ENCODE results near the gene KCNMA1. TPM values are rescaled to one million over a fixed set of nuclear protein-coding genes. Genes with fewer than 3 reads are reported as not detected.

Gene KCNMA1
- total RNA-seq, 4 donors from 2014 or later, result 4.6 to 10.5 (median 7.8) TPM

DNA sequence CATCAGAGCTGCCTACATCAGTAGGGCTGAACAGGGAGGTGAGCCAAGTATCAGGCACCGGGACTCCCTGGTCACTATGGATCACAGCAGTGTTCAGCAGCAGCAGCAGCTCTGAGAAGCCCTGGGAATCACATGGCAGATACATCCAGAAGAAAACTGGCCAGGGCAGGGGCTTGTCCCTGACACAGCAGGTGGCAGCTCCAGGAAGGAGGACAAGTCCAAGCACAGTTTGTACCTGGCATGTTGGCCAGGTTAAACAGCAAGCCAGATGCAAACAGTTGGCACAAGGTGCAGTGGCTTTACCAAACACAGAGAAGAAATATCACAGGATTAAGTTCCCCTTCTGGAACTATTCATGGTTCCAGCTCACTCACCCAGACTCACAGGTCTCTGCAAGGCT is 139.4 kb downstream of the KCNMA1 start:
- DNase-seq (ENCODE audit: low spot score in 2 of 2), result no peak
- H3K27ac ChIP-seq, result no peak overlapping the region
- no peak for TF ChIP-seq EP300 (IDR thresholded peaks at IDR 0.05)
- no peak for TF ChIP-seq POLR2AphosphoS5 (IDR thresholded peaks at IDR 0.05)
- TF ChIP-seq, protein P1, sequence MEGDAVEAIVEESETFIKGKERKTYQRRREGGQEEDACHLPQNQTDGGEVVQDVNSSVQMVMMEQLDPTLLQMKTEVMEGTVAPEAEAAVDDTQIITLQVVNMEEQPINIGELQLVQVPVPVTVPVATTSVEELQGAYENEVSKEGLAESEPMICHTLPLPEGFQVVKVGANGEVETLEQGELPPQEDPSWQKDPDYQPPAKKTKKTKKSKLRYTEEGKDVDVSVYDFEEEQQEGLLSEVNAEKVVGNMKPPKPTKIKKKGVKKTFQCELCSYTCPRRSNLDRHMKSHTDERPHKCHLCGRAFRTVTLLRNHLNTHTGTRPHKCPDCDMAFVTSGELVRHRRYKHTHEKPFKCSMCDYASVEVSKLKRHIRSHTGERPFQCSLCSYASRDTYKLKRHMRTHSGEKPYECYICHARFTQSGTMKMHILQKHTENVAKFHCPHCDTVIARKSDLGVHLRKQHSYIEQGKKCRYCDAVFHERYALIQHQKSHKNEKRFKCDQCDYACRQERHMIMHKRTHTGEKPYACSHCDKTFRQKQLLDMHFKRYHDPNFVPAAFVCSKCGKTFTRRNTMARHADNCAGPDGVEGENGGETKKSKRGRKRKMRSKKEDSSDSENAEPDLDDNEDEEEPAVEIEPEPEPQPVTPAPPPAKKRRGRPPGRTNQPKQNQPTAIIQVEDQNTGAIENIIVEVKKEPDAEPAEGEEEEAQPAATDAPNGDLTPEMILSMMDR (IDR thresholded peaks at IDR 0.05), result no peak
- TF ChIP-seq POLR2A (IDR thresholded peaks at IDR 0.05), result no peak
- H3K4me3 ChIP-seq, result no peak overlapping the region
- H3K27me3 ChIP-seq, result no peaks in the 10 kb centered on the region
- no peaks in the 10 kb centered on the region for H3K9me3 ChIP-seq
- no peaks in the 10 kb centered on the region for H3K4me1 ChIP-seq
- no peaks in the 10 kb centered on the region for H3K36me3 ChIP-seq
- 50% methylated on average over 1 of the region's 1 CpG for WGBS

DNA sequence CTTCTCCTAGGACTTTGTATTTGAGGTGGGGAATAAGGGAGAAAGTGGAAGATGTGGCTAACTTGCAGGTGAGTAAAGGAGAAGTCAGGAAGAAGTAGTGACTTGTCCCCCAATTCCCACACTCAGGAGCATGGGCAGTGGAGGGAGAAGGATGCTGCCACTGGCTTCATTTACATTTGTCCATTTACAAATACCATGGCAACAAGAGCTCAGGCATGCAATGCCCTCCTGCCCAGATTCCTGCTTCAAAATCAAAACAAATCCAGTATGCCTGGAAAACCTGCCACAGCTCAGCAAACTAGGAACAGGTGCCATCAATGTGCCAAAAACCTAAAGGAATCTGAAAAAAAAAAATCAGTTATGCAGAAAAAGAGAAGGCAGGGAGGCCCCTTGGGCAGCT is 139.9 kb downstream of the KCNMA1 start:
- no peaks in the 10 kb centered on the region for H3K27me3 ChIP-seq
- TF ChIP-seq POLR2A (IDR thresholded peaks at IDR 0.05), result no peak
- no peaks in the 10 kb centered on the region for H3K36me3 ChIP-seq
- no peaks in the 10 kb centered on the region for H3K9me3 ChIP-seq
- H3K4me1 ChIP-seq, result no peaks in the 10 kb centered on the region
- no peak overlapping the region for H3K27ac ChIP-seq
- DNase-seq (ENCODE audit: low spot score in 2 of 2), result no peak
- H3K4me3 ChIP-seq, result no peak overlapping the region

DNA sequence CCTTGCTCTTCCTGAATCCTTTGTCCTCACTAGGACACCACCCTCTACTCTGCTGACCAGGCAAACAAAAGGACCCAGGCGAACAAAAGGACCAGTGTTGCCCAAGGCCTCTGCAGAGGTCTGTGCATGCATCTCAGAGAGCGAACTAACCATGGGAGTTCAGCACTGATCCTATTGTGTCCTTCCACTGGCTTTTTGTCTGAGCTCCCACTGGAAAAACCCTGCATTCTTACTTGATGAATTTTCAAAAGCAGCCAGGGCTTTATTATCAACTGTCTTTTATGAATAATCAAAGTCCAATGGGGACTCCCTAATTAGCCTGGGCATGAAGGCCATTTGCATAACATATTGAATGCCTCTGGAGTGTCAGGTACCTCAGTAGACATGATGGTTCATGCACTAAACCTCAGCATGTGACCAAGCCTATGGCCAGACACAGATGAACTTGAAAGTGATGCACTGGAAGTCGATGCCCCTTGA is 140.6 kb downstream of the KCNMA1 start:
- no peak overlapping the region for H3K27ac ChIP-seq
- DNase-seq (ENCODE audit: low spot score in 2 of 2), result no peak

DNA sequence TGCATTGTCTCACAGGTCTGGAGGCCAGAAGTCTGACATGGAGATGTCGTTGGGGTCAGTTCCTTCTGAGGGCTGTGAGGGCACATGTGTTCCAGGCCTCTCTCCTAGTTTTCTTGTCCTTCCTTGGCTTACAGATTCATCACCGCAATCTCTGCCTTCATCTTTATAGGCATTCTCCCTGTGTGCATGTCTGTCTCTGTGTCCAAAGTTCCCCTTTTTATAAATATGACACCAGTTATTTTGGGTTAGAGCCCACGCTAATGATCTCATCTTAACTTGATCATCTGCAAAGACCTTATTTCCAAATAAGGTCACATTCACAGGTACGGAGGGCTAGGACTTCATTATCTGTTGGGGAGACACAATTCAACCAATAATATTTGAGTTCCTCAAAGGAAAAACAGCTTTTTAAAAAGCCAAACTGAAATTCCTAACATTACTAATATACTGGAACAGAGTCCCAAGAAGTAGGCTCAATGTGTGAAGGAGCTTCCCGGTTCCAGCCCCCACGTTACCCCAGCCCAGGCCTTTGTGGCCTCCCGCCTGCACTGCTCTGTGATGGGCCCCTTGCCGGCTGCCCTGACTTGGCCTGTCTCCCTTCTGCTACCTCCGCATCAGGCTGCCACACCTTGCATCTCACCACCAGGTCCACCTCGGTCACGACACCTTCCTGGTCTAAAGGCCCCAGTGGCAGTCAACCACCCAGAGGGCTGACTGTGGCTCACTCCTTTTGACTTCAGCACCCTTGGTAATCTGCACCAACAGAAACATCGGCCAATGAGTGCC is 142.7 kb downstream of the KCNMA1 start:
- WGBS, result 88% methylated on average over 12 of the region's 12 CpGs
- Histone ChIP-seq H3K36me3 (no peaks in the 10 kb centered on the region), H3K9me3 (no peaks in the 10 kb centered on the region), H3K27me3 (no peaks in the 10 kb centered on the region), H3K27ac (no peak overlapping the region), H3K4me1 (no peaks in the 10 kb centered on the region), H3K4me3 (no peak overlapping the region)
- TF ChIP-seq POLR2AphosphoS5 (IDR thresholded peaks at IDR 0.05) (no peak), POLR2A (IDR thresholded peaks at IDR 0.05) (no peak)
- TF ChIP-seq, protein P1 (IDR thresholded peaks at IDR 0.05), result no peak
- no peak for DNase-seq (ENCODE audit: low spot score in 2 of 2)

More for the DNA sequence above, 140.6 kb downstream of the KCNMA1 start:
- H3K36me3 ChIP-seq, result no peaks in the 10 kb centered on the region
- no peak for TF ChIP-seq EP300 (IDR thresholded peaks at IDR 0.05)
- TF ChIP-seq POLR2A (IDR thresholded peaks at IDR 0.05), result no peak
- TF ChIP-seq, protein P1 (IDR thresholded peaks at IDR 0.05), result no peak
- no peak for TF ChIP-seq POLR2AphosphoS5 (IDR thresholded peaks at IDR 0.05)
- no peaks in the 10 kb centered on the region for H3K9me3 ChIP-seq
- H3K27me3 ChIP-seq, result no peaks in the 10 kb centered on the region
- H3K4me1 ChIP-seq, result no peaks in the 10 kb centered on the region
- 82% methylated on average over 3 of the region's 3 CpGs for WGBS
- no peak overlapping the region for H3K4me3 ChIP-seq

DNA sequence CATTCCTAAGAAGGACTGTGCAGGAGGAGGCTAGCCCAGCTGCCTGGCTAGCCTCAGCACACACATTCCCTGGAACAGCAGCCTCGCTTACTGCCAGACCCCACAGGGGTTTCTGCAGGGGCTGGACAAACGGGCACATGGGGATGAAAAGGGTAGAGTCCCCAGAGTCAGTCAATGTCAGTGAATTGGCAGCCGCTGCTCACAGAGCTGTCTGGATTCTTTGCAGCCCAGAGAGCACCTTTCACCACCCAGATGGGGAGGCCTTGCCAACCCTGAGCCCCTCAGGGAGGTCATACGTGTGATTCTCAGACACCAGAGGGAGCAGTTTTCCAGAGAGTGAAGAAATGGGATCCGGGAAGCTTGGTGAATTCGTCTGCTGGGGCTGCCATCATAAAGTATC is 143.3 kb downstream of the KCNMA1 start:
- no peaks in the 10 kb centered on the region for H3K9me3 ChIP-seq

More for the DNA sequence above, 143.3 kb downstream of the KCNMA1 start:
- Histone ChIP-seq H3K4me3 (no peak overlapping the region), H3K4me1 (no peaks in the 10 kb centered on the region), H3K36me3 (no peaks in the 10 kb centered on the region), H3K27me3 (no peaks in the 10 kb centered on the region), H3K27ac (no peak overlapping the region)
- DNase-seq (ENCODE audit: low spot score in 2 of 2), result no peak
- WGBS, result 56% methylated on average over 4 of the region's 6 CpGs
- TF ChIP-seq, protein P1 (IDR thresholded peaks at IDR 0.05), result no peak
- no peak for TF ChIP-seq POLR2A (IDR thresholded peaks at IDR 0.05)
- TF ChIP-seq EP300 (IDR thresholded peaks at IDR 0.05), result no peak
- no peak for TF ChIP-seq POLR2AphosphoS5 (IDR thresholded peaks at IDR 0.05)
